ENCODE measurements around the gene STK35.
A peak's percentile ranks its signal among the peaks of the same experiment; 100 is the strongest.

The STK35 gene

DNA sequence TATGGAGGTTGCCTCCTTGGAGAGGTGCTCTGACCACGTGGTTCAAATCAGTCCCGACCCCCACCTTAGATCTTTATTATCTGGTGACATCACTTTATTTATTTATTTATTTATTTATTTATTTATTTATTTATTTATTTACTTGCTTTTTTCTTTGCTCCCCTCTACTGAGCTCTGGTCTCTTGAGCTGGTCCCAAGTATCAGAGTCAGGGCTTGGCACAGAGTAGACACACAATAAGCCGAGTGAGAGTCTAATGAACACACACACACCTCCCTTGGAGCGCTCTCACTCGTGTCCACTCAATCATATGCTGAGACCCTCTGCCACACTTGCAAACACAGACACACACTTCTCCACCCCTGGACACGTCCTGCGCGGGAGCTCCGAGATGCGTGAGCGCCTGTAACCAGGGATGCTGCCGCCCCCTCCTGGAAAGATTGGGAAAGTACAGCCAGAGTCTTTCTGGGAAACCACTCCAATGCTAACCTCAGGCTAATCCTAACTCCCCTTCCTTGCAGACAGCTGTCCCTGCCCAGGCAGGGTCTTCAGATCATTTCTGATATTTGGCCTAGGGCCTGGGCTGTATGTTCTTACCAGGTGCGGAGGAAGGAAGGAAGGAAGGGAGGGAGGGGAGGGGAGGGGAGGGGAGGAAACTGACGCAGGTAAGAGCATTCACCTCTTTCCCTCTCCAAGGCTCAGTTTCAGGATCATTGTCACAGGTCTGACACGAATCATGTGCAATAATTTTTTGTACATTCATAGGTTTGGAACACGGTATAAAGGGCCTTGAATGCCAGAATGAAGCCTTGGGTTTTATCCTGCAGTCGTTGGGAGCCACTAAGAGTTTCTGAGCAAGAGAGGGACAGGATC lies 70.9 kb downstream of the STK35 start:
- Mint-ChIP-seq H3K4me3 (peak overlapping the region in 1 of 3 experiments; percentile 50), H3K9me3 (no peaks in the 10 kb centered on the region), H3K4me1 (peaks cover 7% of the 10 kb centered on the region), H3K27me3 (ENCODE audit: low read depth) (peaks cover 32% of the 10 kb centered on the region), H3K36me3 (ENCODE audit: low read depth) (no peaks in the 10 kb centered on the region), H3K27ac (no peak overlapping the region)
- TF ChIP-seq, protein P1, sequence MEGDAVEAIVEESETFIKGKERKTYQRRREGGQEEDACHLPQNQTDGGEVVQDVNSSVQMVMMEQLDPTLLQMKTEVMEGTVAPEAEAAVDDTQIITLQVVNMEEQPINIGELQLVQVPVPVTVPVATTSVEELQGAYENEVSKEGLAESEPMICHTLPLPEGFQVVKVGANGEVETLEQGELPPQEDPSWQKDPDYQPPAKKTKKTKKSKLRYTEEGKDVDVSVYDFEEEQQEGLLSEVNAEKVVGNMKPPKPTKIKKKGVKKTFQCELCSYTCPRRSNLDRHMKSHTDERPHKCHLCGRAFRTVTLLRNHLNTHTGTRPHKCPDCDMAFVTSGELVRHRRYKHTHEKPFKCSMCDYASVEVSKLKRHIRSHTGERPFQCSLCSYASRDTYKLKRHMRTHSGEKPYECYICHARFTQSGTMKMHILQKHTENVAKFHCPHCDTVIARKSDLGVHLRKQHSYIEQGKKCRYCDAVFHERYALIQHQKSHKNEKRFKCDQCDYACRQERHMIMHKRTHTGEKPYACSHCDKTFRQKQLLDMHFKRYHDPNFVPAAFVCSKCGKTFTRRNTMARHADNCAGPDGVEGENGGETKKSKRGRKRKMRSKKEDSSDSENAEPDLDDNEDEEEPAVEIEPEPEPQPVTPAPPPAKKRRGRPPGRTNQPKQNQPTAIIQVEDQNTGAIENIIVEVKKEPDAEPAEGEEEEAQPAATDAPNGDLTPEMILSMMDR (IDR thresholded peaks at IDR 0.05; ENCODE audit: unreplicated experiment in 3 of 3) = peak; percentile 91 to 93 (median 92)

DNA sequence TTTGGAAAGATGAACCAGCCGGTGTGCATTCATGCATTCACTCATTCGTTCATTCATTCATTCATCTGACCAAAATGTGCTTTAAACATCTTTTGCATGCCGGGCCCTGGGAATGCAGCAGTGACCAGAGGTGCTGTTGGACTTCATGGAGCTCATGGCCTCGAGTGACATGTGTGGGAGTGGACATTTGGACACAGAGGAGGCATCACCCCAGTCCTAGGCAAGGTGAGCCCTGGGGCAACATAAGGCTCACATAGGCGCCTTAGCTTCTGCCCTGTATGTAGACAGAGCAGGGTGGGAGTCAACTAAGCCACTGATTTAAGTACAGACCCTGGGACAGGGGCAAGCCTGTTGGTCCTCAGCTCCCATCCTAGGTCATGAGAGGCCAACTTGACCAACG lies 71.6 kb downstream of the STK35 start:
- Mint-ChIP-seq H3K36me3 (ENCODE audit: low read depth) (no peaks in the 10 kb centered on the region), H3K4me1 (peaks cover 10% of the 10 kb centered on the region), H3K27me3 (ENCODE audit: low read depth) (peaks cover 27% of the 10 kb centered on the region), H3K27ac (no peak overlapping the region), H3K9me3 (no peaks in the 10 kb centered on the region), H3K4me3 (no peak overlapping the region)
- TF ChIP-seq, protein P1 (IDR thresholded peaks at IDR 0.05; ENCODE audit: unreplicated experiment in 3 of 3) = no peak

GRCh38 chr20:2174067-2174466 lies 72.4 kb downstream of the STK35 start:
- Mint-ChIP-seq H3K9me3 (no peaks in the 10 kb centered on the region), H3K4me3 (no peak overlapping the region), H3K27me3 (ENCODE audit: low read depth) (peaks cover 24% of the 10 kb centered on the region), H3K27ac (no peak overlapping the region), H3K4me1 (peaks cover 16% of the 10 kb centered on the region), H3K36me3 (ENCODE audit: low read depth) (no peaks in the 10 kb centered on the region)
- TF ChIP-seq, protein P1 (IDR thresholded peaks at IDR 0.05; ENCODE audit: unreplicated experiment in 3 of 3) = no peak

GRCh38 chr20:2176946-2177345 lies 75.3 kb downstream of the STK35 start:
- H3K4me3 Mint-ChIP-seq = no peak overlapping the region
- no peaks in the 10 kb centered on the region for H3K9me3 Mint-ChIP-seq
- H3K36me3 Mint-ChIP-seq (ENCODE audit: low read depth) = no peaks in the 10 kb centered on the region
- peaks cover 13% of the 10 kb centered on the region for H3K27me3 Mint-ChIP-seq (ENCODE audit: low read depth)
- peaks cover 16% of the 10 kb centered on the region for H3K4me1 Mint-ChIP-seq
- H3K27ac Mint-ChIP-seq = peak overlapping the region in 2 of 3 experiments; percentile 33 to 78
- TF ChIP-seq, protein P1 (IDR thresholded peaks at IDR 0.05; ENCODE audit: unreplicated experiment in 3 of 3) = no peak

GRCh38 chr20:2178318-2179232 lies 76.9 kb downstream of the STK35 start:
- H3K4me3 Mint-ChIP-seq = no peak overlapping the region
- peaks cover 8% of the 10 kb centered on the region for H3K27me3 Mint-ChIP-seq (ENCODE audit: low read depth)
- H3K36me3 Mint-ChIP-seq (ENCODE audit: low read depth) = no peaks in the 10 kb centered on the region
- peak overlapping the region in 2 of 3 experiments; percentile 75 to 86 for H3K27ac Mint-ChIP-seq
- peaks cover 16% of the 10 kb centered on the region for H3K4me1 Mint-ChIP-seq
- TF ChIP-seq, protein P1 (IDR thresholded peaks at IDR 0.05; ENCODE audit: unreplicated experiment in 3 of 3) = no peak
- H3K9me3 Mint-ChIP-seq = no peaks in the 10 kb centered on the region
